GM19452 (cell line): Measurements from ENCODE around the gene SLC35A4.

ENCODE experiments used
- ATAC-seq: cut with Tn5 transposase; IDR thresholded peaks from one replicate; pipeline ENCODE4 v1.9.1; 2021; ENCODE audit not compliant: unreplicated experiment

The SLC35A4 gene

GRCh38 chr5:140564196-140565023 is at the start of gene SLC35A4, which contains the start of gene APBB3:
Gene SLC35A4, plus strand, starts transcription at chr5:140564828. Its CDS starts 2,342 bp downstream, at chr5:140567170.
Gene APBB3, minus strand, starts transcription at chr5:140564598. Its CDS starts 353 bp downstream, at chr5:140564245.
- ATAC-seq = peak; percentile 87

GRCh38 chr5:140524003-140524402 is 40.6 kb upstream of the SLC35A4 start:
- no peak for ATAC-seq

- ATAC-seq = no peak
Observed at GRCh38 chr5:140540227-140540626, 24.4 kb upstream of the SLC35A4 start.

- no peak for ATAC-seq
Observed at GRCh38 chr5:140542972-140543371, 21.7 kb upstream of the SLC35A4 start.

- ATAC-seq = no peak
Observed at GRCh38 chr5:140544986-140545385, 19.6 kb upstream of the SLC35A4 start.

- no peak for ATAC-seq
Observed at GRCh38 chr5:140545606-140546005, 19.0 kb upstream of the SLC35A4 start.

- no peak for ATAC-seq
Observed at GRCh38 chr5:140546851-140547507, 17.6 kb upstream of the SLC35A4 start.

GRCh38 chr5:140547508-140548299 is 16.9 kb upstream of the SLC35A4 start, which contains the start of gene EIF4EBP3:
Gene EIF4EBP3, plus strand, starts transcription at chr5:140547662. Its CDS starts 76 bp downstream, at chr5:140547738.
- peak; percentile 98 for ATAC-seq

- no peak for ATAC-seq
Observed at GRCh38 chr5:140548300-140548688, 16.3 kb upstream of the SLC35A4 start.

GRCh38 chr5:140548791-140549190 is 15.8 kb upstream of the SLC35A4 start:
- ATAC-seq = no peak

- no peak for ATAC-seq
Observed at GRCh38 chr5:140549237-140550144, 15.1 kb upstream of the SLC35A4 start.

- no peak for ATAC-seq
Observed at GRCh38 chr5:140550147-140551079, 14.2 kb upstream of the SLC35A4 start.

GRCh38 chr5:140551872-140552271 is 12.8 kb upstream of the SLC35A4 start:
- ATAC-seq = no peak

- no peak for ATAC-seq
Observed at GRCh38 chr5:140553657-140554056, 11.0 kb upstream of the SLC35A4 start.

- ATAC-seq = no peak
Observed at GRCh38 chr5:140554454-140554853, 10.2 kb upstream of the SLC35A4 start.

- ATAC-seq = no peak
Observed at GRCh38 chr5:140555747-140556312, 8.8 kb upstream of the SLC35A4 start.

GRCh38 chr5:140556438-140556837 is 8.2 kb upstream of the SLC35A4 start:
- no peak for ATAC-seq

GRCh38 chr5:140557136-140557805 is 7.4 kb upstream of the SLC35A4 start, which contains the start of gene SRA1:
Gene SRA1, minus strand, starts transcription at chr5:140557473. Its CDS starts 21 bp downstream, at chr5:140557452.
- ATAC-seq = peak; percentile 95
